Mucosa of rectum (tissue), 2 donors: ENCODE measurements around the gene ZNF135.

Source experiments
- H3K27ac ChIP-seq, 2 donors: one replicate each; pipeline ENCODE4 v1.7.0; 2013; ENCODE audit warnings: inconsistent platforms in 2 of 2, low read depth in 2 of 2, low read length in 2 of 2
- H3K27me3 ChIP-seq, 2 donors: one replicate each; pipeline ENCODE4 v1.7.0; 2013; ENCODE audit warnings: low read length in 2 of 2; ENCODE audit not compliant: control insufficient read depth in 2 of 2, insufficient read depth in 2 of 2
- H3K36me3 ChIP-seq, 2 donors: one replicate each; pipeline ENCODE4 v1.7.0; 2013; ENCODE audit warnings: low read length in 2 of 2; ENCODE audit not compliant: control insufficient read depth in 2 of 2, insufficient read depth in 2 of 2
- H3K4me1 ChIP-seq, 2 donors: one replicate each; pipeline ENCODE4 v1.7.0; 2013; ENCODE audit warnings: low read length in 2 of 2, mild to moderate bottlenecking in 1 of 2; ENCODE audit not compliant: control insufficient read depth in 2 of 2, insufficient read depth in 2 of 2
- H3K4me3 ChIP-seq, 2 donors: one replicate each; pipeline ENCODE4 v1.7.0; 2013; ENCODE audit warnings: low read length in 2 of 2
- H3K9ac ChIP-seq, 2 donors: one replicate each; pipeline ENCODE4 v1.7.0; 2013; ENCODE audit warnings: low read length in 2 of 2, low read depth in 1 of 2, mild to moderate bottlenecking in 1 of 2
- H3K9me3 ChIP-seq, 2 donors: one replicate each; pipeline ENCODE4 v1.7.0; 2013; ENCODE audit warnings: low read length in 2 of 2; ENCODE audit not compliant: control insufficient read depth in 2 of 2
- donor health status: healthy.
- donor health status: Normal muscosa, but diverticular disease.

Gene ZNF135

DNA sequence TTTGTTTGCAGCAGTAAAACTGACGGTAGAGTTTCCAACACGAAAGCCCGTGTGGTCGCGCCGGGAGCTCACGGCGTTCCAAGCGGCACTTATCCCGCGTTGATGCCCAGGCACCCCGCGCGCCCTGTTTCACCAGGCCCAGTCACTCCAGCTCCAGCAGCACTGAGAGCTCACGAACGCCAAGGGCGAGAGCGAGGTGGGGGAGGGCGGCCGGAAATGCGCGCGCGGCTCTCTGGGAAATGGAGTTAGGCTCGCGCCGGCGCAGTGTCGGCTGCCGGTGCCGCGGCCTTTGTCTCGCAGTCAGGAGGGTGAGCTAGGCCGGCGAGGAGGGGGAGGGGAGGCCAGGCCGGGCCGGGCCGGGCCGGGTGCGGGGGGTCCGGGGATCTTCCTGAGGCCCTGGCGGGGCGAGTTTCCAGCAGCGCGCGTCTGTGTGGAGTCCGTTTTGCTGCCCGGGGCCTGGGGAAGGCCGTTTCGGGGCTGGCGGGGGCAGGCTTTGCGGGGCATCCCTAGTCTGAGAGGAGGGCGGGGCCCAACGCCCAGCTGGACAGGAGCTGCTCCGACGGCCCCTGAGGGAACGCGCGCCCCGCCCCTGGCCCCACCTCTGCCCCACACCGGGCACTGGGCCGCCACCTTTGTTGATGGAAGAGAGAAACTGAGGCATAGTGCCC is at the start of gene ZNF135:
Gene ZNF135 (plus strand): TSS at position 280 of the 668 bp plus-strand sequence. CDS start 721 bp downstream, outside the sequence.
- H3K9ac ChIP-seq = peak within 1 kb of the TSS; percentile 58 to 62
- peaks cover 0 to 2% of the 10 kb centered on the region in 2 donors for H3K36me3 ChIP-seq
- peaks cover 0 to 5% of the 10 kb centered on the region in 2 donors for H3K4me1 ChIP-seq
- H3K27ac ChIP-seq = peak within 1 kb of the TSS; percentile 72 to 77
- H3K27me3 ChIP-seq = no peaks in the 10 kb centered on the region
- peaks cover 8% of the 10 kb centered on the region in 2 donors for H3K9me3 ChIP-seq
- peak within 1 kb of the TSS; percentile 63 to 67 for H3K4me3 ChIP-seq

DNA sequence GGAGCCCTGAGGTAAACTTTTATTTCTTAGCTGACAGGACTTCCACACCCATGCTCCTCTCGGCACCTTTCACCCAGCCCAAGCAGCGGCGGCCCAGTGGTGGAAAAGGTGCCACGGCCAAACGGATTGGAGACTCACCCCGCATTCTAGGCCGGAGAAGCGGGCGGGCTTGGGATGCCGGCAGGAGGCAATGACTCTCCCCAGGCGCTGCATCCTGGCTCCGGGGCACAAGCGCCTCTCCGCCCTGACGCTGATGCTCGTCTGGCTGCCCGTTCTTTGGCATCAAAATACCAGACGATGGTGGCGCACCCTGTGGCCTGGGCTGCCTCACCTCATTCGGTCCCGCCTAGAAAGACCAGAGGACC is 49.8 kb upstream of the ZNF135 start:
- Histone ChIP-seq H3K36me3 (peaks cover 5 to 9% of the 10 kb centered on the region in 2 donors), H3K27me3 (no peaks in the 10 kb centered on the region), H3K9me3 (peaks cover 3 to 12% of the 10 kb centered on the region in 2 donors), H3K9ac (peak overlapping the region in 1 of 2 donors; percentile 51), H3K27ac (peak overlapping the region in 1 of 2 donors; percentile 43), H3K4me1 (peaks cover 0 to 6% of the 10 kb centered on the region in 2 donors), H3K4me3 (peak overlapping the region; percentile 72 to 75)

DNA sequence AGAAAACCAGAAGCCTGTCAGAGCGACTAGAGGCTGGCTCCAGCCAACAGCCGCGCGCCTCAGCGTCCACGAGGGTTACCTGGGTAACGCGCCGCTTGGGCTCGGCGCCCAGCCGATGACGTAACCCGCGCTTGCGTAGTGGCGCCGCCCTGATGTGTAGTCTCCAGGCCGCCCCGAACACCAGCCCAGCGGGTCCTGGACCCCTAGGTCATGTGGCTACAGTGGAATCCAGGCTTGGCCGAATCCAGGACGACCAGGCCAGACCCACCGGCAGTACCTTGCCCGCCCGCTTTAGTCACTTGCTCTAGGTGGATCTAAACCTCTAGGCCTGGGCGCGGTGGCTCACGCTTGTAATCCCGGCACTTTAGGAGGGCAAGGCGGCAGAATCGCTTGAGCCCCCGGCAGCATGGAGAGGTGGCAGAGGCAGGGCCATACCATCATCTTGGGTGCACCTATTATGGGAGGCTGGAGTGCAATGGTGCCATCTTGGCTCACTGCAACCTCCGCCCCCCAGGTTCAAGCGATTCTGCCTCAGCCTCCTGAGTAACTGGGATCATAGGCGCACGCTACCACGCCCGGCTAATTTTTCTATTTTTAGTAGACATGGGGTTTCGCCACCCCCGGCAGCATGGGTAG is 49.3 kb upstream of the ZNF135 start:
- peaks cover 0 to 7% of the 10 kb centered on the region in 2 donors for H3K9me3 ChIP-seq
- peaks cover 0 to 6% of the 10 kb centered on the region in 2 donors for H3K4me1 ChIP-seq
- H3K36me3 ChIP-seq = peaks cover 4 to 5% of the 10 kb centered on the region in 2 donors
- H3K9ac ChIP-seq = peak overlapping the region; percentile 51 to 68
- peak overlapping the region in 1 of 2 donors; percentile 43 for H3K27ac ChIP-seq
- H3K4me3 ChIP-seq = peak overlapping the region; percentile 72 to 75
- H3K27me3 ChIP-seq = no peaks in the 10 kb centered on the region

GRCh38 chr19:58010507-58010906 is 48.6 kb upstream of the ZNF135 start:
- Histone ChIP-seq H3K36me3 (peaks cover 2 to 5% of the 10 kb centered on the region in 2 donors), H3K4me3 (peak overlapping the region in 1 of 2 donors; percentile 75), H3K9ac (no peak overlapping the region), H3K27ac (no peak overlapping the region), H3K9me3 (peaks cover 0 to 7% of the 10 kb centered on the region in 2 donors), H3K4me1 (peaks cover 0 to 6% of the 10 kb centered on the region in 2 donors), H3K27me3 (no peaks in the 10 kb centered on the region)

DNA sequence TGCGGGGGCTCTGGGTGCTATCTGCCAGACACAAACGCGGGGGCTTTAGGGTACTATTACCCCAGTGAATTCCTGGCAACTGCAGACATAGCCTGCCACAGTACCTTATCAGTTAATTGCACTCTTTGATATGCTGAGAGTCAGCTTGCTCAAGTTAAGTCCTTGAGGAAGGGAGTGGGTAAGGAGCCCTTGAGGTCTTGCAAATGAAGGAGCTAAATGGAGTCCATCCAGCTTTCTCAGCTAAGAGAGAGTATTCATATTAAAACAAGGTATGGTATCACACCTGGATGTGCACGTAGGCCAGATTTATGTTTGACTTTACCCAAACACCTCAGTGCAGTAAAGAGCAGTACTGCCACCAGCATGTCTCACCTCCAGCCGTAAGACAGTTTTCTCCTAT is 44.9 kb upstream of the ZNF135 start:
- no peaks in the 10 kb centered on the region for H3K36me3 ChIP-seq
- peaks cover 0 to 7% of the 10 kb centered on the region in 2 donors for H3K9me3 ChIP-seq
- H3K4me3 ChIP-seq = no peak overlapping the region
- no peak overlapping the region for H3K27ac ChIP-seq
- peaks cover 0 to 5% of the 10 kb centered on the region in 2 donors for H3K4me1 ChIP-seq
- H3K27me3 ChIP-seq = no peaks in the 10 kb centered on the region
- H3K9ac ChIP-seq = no peak overlapping the region

GRCh38 chr19:58020129-58020528 is 39.0 kb upstream of the ZNF135 start:
- H3K27me3 ChIP-seq = no peaks in the 10 kb centered on the region
- no peaks in the 10 kb centered on the region for H3K36me3 ChIP-seq
- no peak overlapping the region for H3K27ac ChIP-seq
- H3K4me1 ChIP-seq = no peaks in the 10 kb centered on the region
- H3K9me3 ChIP-seq = peaks cover 3 to 5% of the 10 kb centered on the region in 2 donors
- no peak overlapping the region for H3K4me3 ChIP-seq
- no peak overlapping the region for H3K9ac ChIP-seq

DNA sequence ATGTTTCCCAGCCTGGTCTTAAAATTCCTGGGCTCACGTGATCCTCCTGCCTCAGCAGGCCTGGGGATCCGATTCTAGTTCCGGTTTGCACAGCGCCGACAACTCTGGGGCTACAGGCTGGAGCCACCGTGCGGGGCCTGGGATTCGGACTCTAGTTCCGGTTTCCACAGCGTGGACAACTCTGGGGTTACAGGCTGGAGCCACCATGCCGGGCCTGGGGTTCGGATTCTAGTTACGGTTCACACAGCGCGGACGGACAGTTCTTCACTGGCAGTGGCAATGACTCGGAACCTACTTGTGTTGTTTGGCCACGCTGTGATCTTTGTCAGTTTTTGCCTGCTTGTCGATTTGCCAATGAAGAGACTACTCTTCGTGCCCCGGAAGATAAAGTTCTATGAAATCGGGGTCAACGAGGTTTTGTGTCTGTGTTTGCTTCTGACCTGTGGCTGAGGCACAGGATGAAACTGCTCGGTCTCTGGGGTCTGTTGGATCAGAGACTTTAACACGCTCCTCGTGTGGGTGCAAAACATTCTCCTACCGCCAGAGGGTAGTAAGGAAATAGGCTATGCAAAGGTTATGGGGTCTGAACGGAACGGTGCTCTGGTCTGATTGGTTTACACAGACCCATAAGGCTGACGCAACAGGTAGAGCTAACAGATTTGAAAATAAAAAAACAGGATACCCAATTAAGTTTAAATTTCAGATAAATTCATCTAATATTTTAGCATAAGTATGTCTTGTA is 37.4 kb upstream of the ZNF135 start:
- Histone ChIP-seq H3K4me1 (no peaks in the 10 kb centered on the region), H3K4me3 (no peak overlapping the region), H3K9ac (no peak overlapping the region), H3K27ac (no peak overlapping the region), H3K9me3 (peaks cover 3 to 5% of the 10 kb centered on the region in 2 donors), H3K36me3 (no peaks in the 10 kb centered on the region), H3K27me3 (no peaks in the 10 kb centered on the region)

DNA sequence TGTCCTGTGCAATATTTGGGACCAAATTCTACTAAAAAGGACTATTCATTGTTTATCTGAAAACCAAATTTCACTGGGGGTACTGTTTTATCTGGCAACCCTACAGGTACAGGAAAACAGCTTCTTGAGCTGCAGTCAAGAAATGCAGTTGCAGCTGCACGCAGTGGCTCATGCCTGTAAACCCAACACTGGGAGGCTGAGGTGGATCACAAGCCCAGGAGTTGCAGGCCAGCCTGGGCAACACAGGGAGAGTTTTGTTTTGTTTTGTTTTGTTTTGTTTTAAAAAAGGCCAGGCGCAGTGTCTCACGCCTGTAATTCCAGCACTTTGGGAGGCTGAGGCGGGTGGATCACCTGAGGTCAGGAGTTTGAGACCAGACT is 36.8 kb upstream of the ZNF135 start:
- Histone ChIP-seq H3K9ac (no peak overlapping the region), H3K9me3 (peaks cover 0 to 5% of the 10 kb centered on the region in 2 donors), H3K4me1 (no peaks in the 10 kb centered on the region), H3K36me3 (no peaks in the 10 kb centered on the region), H3K27ac (no peak overlapping the region), H3K4me3 (no peak overlapping the region), H3K27me3 (no peaks in the 10 kb centered on the region)

DNA sequence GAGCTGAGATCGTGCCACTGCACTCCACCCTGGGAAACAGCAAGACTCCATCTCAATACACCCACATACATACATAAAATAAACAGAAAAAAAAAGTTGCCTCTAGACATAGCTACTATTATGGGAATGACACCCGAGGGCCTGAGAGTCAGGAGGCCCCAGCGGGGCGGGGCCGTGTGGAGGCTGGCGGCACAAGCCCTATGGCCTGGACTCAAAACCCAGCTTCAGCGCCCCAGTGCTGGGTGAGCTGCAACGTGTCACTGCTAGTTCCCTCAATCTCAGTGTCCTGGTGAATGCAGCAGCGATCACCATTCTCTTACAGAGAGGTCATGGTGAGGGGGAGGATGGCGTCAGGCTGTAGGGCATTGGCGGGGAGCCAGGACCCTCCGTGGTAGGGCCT is 34.4 kb upstream of the ZNF135 start:
- no peak overlapping the region for H3K9ac ChIP-seq

More for the DNA sequence above, 34.4 kb upstream of the ZNF135 start:
- Histone ChIP-seq H3K27ac (no peak overlapping the region), H3K27me3 (no peaks in the 10 kb centered on the region), H3K4me3 (no peak overlapping the region), H3K36me3 (no peaks in the 10 kb centered on the region), H3K4me1 (no peaks in the 10 kb centered on the region), H3K9me3 (peaks cover 0 to 5% of the 10 kb centered on the region in 2 donors)
